LNCAP (cell line): ENCODE data around the gene JAZF1.

Experiments used
- TF ChIP-seq, protein P1 (sequence below): fragments of 450-650 bp; IDR thresholded peaks from 2 replicates; pipeline ENCODE4 v1.5.1; 2017; ENCODE audit warnings: mild to moderate bottlenecking

The JAZF1 gene

DNA sequence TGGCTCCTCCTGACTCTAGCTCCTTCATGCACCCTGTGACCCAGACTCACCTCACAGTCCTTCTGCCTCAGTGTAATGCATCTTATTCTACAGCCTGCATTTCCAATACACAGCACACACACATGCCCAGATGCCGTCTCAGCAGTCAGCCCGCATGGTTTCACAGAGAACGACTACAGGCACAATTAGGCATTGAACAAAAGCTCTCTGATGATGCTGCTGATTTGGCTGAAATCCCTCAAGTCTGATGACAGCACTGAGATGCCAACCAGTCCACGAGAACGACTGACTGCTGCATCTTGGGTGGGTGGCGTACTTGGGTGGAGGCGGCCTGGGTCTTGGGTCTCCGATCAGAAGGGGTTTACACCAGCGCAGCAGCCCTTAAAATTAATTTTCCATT is 240.3 kb downstream of the JAZF1 start:
- TF ChIP-seq, protein P1, sequence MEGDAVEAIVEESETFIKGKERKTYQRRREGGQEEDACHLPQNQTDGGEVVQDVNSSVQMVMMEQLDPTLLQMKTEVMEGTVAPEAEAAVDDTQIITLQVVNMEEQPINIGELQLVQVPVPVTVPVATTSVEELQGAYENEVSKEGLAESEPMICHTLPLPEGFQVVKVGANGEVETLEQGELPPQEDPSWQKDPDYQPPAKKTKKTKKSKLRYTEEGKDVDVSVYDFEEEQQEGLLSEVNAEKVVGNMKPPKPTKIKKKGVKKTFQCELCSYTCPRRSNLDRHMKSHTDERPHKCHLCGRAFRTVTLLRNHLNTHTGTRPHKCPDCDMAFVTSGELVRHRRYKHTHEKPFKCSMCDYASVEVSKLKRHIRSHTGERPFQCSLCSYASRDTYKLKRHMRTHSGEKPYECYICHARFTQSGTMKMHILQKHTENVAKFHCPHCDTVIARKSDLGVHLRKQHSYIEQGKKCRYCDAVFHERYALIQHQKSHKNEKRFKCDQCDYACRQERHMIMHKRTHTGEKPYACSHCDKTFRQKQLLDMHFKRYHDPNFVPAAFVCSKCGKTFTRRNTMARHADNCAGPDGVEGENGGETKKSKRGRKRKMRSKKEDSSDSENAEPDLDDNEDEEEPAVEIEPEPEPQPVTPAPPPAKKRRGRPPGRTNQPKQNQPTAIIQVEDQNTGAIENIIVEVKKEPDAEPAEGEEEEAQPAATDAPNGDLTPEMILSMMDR = no peak

GRCh38 chr7:27939893-27940292 is 240.7 kb downstream of the JAZF1 start:
- TF ChIP-seq, protein P1 = no peak

- TF ChIP-seq, protein P1 = no peak
These were observed 243.9 kb downstream of the JAZF1 start for GRCh38 chr7:27936768-27937102.

DNA sequence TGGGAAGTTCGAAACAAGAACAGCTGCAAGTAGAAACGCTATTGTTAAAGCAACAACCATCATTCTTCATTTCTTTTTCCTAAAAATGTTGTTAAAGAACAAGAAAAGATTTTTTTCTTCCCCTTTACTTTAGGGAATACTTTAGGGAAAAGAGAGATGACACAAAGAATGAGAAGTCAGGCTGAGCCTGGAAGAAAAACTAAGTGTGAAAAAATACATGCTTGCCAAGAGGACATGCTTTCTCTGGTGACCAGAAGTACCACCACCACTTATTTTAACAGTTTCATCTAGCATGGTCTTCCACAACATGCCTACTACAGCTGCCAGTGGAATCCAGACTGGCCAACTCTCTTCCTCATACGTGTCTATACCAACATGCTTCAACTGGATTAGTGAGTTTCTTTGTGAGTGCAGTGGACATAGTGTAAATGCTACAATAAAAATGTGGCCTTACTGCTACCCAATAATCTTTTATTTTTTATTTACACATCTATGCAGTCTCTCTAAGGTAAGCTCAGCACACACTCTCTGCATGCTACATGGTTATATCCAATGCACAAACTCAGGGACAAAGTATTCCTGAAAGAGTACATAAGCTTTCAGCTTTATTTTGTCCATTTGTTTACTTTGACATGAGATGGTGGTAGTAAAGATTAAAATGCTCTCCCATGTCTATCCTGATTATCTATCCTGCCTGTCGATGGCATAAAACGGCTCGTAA is 244.4 kb downstream of the JAZF1 start:
- TF ChIP-seq, protein P1 = no peak

- TF ChIP-seq, protein P1 = 0 out of 2 replicates have a peak, but pooled peaks have one; percentile 26
These were observed 246.7 kb downstream of the JAZF1 start for GRCh38 chr7:27933671-27934565.

DNA sequence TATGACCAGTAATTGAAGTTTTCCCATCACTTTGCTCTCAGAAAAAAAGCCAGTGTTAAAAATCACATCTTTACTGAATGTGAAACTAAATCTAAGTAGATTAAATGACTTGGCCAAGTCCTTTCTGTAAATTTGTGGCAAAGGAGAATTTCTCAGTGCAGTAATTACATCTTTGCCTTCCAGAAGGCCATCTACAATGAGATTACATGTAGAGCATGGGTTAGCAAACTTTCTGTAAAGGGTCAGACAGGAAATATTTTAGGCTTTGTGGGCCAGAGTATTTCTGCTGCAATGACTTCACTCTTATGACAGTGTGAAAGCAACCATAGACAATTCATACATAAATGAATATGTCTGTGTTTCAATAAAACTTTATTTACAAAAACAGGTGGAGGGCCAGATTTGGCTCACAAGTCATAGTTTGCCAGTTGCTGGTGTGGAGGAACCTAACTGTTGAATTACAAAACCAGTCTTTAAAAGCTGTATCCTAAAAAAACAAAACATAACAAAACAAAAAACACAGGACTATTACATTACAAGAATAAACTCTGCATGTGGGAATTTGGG is 249.6 kb downstream of the JAZF1 start:
- TF ChIP-seq, protein P1 = no peak

- TF ChIP-seq, protein P1 = no peak
These were observed 251.5 kb downstream of the JAZF1 start for GRCh38 chr7:27929127-27929526.
